GM19397 (cell line): Measurements from ENCODE around the gene RNF212B.
"Not testable (repeated sequence)": the region's sequence is repeated elsewhere in the genome, so short reads cannot be mapped to it uniquely, and the experiment has no call there.

Experiments used
- ATAC-seq: cut with Tn5 transposase; IDR thresholded peaks from one replicate; pipeline ENCODE4 v1.9.1; 2021; ENCODE audit warnings: mild to moderate bottlenecking, moderate library complexity; ENCODE audit not compliant: unreplicated experiment

The RNF212B gene

DNA sequence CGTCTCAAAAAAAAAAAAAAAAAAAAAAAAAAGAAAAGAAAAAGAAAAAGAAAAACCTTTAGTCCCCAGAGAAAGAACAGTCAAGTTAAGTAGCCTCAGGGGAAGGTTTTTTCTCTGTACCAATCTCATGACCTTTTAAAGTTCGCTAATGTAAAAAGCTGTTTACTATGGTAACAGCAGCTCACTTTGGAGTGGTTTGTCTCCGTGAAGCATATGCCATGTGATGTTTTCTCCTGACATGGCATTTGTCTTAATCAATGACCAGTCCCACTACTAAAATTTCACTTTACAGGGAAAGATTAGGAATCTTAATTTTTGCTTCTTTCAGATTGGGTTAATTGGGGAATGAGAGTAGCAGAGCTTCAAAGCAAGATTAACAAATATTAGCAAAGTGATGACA, 4.3 kb downstream of the RNF212B start:
- no peak for ATAC-seq

DNA sequence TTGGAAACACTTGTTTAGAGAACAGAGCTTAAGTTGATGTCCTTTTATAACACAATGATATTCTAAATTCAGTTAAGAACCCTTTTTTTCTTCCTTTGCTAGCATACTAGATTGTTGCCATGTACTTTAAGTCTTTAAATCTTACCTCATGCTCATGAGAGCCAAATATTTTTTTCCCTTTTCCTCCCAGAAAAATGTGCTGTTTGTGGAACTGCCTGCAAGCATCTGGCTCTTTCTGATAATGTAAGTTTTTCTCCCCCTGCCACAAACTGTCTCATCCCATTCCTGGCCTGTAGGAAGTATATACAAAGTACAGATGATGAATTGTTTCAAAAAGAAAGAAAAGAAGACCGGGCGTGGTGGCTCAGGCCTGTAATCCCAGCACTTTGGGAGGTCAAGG, 5.3 kb downstream of the RNF212B start:
- no peak for ATAC-seq

DNA sequence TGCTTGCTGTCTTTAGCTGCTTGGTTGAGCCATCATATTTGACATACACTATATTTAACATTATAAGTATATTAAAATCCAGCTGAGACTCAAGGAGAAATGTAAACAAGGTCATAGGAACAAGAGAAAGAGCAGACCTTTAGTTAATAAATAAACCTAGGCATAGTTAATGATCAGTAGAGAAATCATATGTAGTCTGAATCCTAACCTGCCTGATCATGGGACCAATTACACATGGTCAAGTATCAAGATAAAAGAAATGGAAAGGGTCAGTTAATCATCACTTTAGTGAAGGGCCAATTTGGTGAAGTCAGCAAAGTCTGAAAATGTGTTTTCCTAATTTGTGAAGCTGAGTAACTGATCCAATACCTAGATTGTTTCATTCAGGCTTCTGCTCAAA, 7.5 kb downstream of the RNF212B start:
- no peak for ATAC-seq

DNA sequence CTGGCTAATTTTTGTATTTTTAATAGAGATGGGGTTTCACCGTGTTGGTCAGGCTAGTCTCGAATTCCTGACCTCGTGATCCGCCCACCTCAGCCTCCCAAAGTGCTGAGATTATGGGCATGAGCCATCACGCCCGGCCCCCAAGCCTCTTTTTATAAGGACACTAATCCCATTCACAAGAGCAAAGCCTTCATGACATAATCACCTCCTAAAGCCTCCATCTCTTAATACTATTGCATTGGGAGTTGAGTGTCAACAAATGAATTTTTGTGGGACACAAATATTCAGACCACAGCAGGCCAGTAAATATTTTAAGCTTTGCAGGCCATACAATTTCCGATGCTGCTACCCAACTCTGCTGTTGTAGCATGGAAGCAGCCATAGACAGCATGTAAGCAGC, 10.9 kb downstream of the RNF212B start:
- no peak for ATAC-seq

DNA sequence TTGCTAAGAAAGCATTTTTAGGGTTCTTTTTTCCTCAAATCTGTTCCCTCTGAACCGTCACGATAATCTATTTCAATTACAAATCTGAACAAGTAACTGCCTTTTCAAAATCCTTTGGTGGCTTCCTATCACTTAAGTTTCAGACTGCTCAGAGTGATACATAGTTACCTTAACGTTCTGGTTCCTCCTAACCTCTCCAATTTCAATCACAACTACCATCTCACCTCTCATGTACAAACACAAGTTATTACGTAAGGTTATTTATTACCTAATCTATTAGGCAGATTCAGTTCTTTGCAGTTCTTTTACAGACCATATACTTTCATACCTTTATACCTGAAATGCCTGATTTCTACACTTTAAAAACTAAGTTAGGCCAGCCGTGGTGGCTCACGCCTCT, 12.1 kb downstream of the RNF212B start:
- no peak for ATAC-seq

DNA sequence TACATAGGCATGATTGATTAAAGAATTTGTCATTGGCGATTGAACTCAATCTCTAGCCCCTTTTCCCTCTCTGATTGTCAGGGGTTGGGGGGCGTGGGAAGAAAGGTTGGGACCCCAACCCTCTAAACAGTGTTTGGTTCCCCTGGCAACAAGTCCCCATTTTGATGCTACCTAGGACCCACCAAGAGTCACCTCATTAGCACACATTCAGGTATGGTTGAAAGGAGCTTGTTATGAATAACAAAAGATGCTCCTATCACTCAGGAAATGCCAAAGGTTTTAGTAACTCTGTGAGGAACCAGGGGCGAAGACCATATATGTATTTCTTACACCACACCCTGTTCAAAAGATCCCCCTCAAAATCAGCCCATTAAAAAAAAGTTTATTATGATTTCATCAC, 14.3 kb downstream of the RNF212B start:
- no peak for ATAC-seq

DNA sequence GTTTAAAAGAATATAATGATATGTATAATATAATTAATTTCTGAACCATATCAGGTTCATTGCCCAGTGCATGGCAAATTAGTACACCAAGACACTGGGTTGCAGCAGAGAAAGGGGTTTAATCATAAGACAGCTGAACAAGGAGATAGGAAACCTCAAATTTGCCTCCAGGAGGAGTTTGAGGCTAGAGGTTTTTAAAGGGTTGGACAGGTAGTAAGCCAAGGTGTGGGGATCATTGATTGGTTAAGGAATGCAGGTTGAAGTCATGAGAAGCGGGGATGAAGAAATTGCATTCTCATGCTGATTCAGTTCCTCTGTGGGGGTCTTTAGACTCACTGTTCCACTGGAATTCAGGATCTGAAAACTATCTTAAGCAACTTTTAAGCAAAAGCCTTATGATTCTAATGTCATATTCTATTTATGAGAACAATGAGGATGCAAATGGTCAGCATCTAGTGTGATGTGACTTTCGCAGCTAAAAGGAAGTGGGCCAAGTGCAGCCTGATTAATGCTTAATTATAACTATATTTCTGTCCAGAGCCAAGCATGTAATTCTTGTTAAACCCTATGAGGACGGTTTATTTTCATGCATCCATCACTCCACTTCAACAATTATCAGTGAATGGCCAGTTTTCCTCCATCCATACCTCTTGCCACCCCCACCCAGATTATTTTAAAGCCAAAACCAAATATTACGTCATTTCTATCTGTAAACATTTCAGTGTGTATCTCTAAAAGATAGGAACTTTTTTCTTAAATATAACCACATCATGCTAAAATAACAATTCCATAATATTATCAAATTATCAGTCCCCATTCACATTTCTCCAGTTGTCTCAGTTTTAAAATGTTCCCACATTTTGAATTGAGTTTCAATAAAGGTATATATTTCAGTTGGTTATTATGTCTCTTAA, 14.9 kb downstream of the RNF212B start:
- ATAC-seq = no peak

DNA sequence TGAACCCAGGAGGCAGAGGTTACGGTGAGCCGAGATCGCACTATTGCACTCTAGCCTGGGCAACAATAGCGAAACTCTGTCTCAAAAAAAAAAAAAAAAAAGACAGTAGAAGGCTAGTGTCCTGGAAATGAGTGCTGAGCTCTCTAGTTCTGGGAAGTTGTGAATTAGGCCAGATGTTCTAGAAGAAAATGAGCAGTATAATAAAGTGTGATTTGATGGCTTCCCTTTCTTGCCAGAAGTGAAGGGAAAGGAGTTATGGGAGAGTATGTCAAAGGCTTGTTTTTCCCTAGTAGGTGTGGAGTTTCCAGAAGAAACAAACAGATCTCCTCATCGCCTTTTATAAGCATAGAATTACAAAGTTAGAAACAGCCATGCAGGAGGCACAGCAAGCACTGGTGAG, 20.5 kb downstream of the RNF212B start:
- no peak for ATAC-seq

DNA sequence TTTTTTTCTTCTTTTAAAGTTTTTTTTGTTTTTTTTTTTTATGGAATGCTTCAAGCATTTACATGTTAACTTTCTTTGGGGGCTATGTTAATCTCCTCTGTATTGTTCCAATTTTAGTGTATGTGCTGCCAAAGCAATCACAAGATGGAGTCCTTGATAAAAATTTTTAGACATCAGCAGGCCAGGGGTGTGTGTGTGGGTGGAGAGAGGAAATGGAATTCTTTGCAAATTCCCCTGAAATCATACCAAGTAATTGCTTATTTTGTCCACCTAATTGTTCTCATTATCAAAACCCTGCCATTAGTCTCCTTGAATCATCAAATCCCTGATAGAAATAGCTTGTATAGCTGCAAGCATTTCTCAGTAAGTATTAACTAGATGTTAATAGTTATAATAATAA, 21.7 kb downstream of the RNF212B start:
- no peak for ATAC-seq

DNA sequence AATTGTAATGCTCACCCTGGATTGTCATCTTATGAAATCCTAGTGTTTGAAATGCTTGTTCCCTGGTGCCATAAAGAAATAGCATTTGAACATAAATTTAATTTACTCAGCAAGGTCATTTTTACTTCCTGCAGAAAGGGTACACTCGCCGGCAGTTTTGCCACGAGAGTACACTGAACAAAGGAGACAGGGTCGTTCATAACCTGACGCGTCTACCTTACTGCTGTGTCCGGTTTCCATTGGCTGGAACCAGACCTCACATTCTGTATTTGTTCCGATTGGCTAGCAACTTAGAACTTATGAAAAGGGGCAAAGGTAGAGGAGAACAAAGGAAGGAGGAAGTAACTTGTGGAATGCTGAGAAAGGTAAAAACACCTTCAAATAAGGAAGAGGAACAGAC, 23.1 kb downstream of the RNF212B start:
- ATAC-seq = not testable (repeated sequence)

DNA sequence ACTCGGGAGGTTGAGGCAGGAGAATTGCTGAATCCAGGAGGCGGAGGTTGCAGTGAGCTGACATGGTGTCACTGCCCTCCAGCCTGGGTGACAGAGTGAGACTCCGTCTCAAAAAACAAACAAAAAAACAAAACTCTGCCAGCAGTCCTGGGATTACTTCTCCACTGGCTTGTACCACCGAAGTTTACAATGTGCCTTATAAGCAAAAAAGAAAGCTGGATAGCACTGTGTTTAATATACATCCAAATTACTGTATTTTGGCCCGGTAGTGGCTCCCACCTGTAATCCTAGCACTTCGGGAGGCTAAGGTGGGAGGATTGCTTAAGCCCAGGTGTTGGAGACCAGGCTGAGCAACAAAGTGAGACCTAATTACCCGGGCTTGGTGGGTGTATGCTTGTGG, 31.5 kb downstream of the RNF212B start:
- ATAC-seq = no peak

DNA sequence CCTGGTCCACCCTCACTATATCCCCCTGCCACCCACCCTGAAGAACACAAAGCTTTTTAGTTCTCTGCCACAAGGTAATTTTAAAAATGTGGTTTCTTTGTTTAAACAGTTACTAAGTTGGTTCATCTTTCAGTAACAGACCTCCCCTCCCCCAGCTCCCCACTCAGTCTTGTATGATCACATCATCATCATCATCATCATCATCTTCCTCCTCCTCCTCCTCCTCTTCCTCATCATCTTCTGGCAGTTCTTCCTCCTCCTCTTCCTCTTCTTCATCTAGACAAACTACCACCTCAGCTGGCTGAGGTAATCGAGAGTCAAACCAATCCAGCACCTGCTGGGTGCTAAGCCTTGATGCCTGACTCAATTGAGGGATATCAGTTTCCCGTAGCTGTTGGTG, 37.7 kb downstream of the RNF212B start:
- no peak for ATAC-seq

DNA sequence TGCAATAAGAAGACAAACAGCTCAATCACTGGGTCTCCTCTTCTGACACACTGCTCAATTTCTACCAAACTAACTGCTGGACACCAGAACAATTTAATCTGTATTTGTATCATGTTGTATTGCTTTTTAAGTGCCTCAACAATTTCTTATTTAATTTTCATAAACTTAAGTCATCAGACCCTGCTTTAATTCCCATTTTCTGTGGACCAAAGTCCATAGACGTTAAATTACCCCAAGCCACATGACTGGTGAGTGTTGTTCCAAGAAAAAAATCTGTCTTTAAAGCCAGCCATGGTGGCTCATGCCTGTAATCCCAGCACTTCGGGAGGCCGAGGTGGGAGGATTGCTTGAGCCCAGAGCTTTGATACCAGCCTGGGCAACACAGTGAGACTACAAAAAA, 39.5 kb downstream of the RNF212B start:
- ATAC-seq = no peak

DNA sequence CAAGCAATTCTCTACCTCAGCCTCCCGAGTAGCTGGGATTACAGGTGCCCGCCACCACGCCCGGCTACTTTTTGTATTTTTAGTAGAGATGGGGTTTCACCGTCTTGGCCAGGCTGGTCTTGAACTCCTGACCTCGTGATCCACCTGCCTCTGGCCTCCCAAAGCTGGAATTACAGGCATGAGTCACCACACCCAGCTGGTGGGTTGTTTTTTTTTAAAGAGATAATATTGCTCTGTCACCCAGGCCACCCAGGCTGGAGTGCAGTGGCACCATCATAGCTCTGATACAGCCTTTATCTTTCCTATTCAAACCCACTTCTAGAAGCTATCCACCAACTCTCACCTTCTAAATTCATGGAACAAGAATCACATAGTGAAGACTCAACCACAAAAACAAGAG, 40.2 kb downstream of the RNF212B start:
- not testable (repeated sequence) for ATAC-seq

DNA sequence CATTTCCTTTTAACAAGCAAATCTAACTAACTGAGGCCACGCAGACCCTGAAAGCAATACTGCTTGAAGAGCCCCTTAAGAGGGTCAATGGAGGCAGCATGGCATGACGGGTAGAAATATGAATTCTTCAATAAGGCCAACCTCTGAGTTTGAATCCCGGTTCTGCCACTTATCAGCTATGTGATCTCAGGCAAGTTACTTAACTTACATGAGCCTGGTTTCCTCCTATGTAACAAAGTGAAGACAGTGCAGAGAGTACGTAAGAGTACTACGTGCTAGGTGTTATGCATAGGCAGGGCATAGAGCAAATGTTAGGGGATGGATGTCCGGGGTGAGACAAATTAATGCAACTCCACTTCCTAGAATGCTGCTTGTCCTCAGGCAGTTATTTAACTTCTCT, 43.5 kb downstream of the RNF212B start:
- ATAC-seq = no peak

DNA sequence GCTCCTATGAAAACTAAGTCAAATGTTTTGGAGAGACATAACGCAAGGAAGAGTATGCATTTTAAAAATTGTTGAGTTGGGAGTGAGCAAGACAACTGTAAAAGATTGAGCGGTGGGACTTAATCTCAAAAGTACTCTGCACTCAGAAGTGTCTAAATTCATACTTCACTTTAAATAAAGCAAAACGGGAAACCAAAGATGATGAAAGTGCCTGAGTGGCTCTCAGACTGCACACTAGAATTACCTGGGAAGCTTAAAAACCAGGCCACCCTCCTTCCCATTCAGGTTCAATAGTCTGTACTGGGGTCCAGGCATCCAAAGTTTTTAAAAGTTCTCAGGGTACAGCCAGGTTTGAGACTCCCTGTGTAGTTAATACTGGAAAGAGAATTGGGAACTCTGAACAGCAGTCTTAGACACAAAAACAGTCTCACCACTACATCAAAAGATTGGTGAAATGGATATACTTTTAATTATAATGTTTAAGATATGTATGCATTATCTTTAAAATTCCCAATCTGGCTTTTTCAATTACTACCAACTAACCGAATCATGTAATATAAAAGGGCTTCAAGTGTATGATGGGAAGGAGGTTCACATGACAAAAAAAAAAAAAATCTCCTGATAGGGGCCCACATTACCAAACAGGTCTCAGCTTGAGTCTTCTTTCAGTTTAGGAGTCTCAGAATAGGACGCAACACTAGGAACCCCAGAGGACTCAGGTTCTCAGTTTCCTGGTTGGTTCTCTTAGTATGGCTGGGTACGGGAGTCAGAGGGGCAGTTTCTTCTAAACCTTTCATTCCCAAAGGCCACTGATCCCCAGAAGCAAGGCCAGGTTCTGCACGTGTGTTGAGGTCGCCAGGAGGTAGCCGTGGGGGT, 47.2 kb downstream of the RNF212B start:
- no peak for ATAC-seq

DNA sequence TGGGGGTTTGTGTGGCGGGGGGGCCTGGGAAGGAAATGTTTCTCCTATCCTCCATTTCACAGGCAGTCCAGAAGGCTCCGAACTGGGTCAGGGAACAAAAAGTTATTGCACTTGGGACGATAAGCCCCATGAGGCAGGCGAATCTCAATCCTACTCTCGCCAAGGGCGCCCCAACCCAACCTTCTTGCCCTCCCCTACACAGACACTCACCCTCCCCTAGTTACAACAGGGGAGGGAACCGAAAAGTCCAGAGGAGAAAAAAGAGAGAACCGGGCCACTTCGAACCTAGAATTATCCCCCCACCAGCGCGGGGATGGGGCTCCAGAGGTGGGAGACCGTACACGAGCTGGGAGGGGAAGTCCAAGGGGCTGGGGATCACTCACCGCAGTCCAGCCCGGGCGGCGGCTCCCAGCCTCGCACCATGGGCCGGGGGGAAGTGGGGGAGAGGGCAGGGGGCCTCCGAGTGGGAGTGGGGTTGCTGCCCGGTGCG, 47.8 kb downstream of the RNF212B start:
- peak; percentile 24 for ATAC-seq

DNA sequence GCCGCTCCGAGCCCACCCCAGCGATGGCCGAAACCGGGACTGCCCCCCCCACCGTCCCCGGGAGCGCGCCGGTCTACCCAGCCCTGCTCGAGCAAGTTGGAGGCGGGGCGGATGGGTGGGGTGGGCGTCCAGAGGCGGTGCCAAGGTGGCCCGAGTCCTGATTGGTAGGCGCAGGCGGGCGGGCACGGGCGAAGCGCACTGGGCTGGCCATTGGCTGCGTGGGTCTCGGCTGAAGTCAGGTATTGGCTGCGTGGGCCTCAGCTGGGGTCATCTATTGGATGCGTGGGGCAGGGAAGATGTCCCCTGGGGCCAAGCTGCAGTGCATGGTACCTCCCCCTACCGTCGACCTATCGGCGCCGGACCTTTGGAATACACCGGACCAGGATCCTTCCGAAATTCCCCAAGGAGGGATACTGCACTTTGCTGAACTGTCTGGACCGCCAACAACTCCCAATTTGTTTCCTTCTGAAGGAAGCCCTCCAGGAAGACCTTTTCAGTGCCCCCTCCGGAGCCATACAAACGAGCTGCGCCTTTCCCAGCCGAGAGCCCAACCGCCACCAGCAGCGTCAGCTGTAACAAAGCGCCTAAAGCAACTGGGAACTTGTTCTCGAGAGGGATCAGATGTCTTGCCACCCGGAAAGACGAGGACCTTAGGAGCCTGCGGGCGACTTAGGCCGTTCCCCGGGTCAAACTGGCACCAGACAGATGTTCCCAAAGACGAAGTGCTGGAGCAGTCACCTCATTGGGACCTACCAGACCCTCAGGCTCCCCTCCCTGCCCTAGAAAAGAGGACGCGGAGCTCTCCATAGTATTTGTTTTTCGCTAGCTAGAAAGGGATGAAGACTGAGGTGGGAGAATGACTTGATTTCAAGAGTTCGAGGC, 48.5 kb downstream of the RNF212B start, which contains the start of gene HOMEZ:
HOMEZ (minus strand) TSS at position 113 of the 882 bp plus-strand sequence. CDS start 180 bp downstream, outside the sequence.
- peak; percentile 98 for ATAC-seq

DNA sequence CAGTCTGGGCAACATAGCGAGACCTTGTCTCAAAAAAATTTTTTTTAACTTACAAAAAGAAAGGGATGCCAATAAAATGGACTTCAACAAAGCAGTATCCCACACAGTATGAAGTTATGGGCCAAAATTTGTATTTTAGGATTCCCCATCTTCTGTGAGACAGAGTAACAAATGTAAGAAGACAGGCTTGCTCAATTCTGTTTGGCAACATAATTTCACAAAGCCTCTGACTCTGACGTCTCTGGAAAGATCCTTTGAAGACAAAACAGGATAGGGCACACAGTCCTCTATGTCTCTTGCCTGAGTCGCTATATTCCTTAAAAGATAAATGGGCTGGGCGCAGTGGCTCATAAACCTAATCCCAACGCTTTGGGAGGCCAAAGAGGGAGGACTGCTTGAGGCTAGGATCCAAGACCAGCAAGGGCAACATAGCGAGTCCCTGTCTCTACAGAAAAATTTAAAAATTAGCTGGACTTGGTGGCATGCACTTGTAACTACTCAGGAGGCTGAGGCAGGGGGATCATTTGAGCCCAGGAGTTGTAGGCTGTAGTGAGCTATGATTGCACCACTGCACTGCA, 49.3 kb downstream of the RNF212B start:
- no peak for ATAC-seq
